AG04449 (cell line): ENCODE results near the gene PSMA7.
"Not testable (repeated sequence)": the region's sequence is repeated elsewhere in the genome, so short reads cannot be mapped to it uniquely, and the experiment has no call there.

ENCODE experiments used
- CTCF ChIA-PET: fragments of 350-600 bp; formaldehyde crosslinking; extraction: SDS; loops from one replicate; lab custom pipeline; 2021; ENCODE audit warnings: antibody characterized with exemption; lab: Yijun Ruan, JAX
- POLR2A ChIA-PET: fragments of 400-600, 350-600 bp; formaldehyde crosslinking; extraction: SDS; loops from one replicate; lab custom pipeline; 2020; ENCODE audit warnings: antibody characterized with exemption, inconsistent platforms; lab: Yijun Ruan, JAX
- DNase-seq: peaks from one replicate; pipeline ENCODE4 v3.0.0-alpha.2; 2010; ENCODE audit warnings: low read depth, low spot score
- H3K4me3 ChIP-seq: 2 replicates; pipeline ENCODE4 v1.5.1; 2011; ENCODE audit warnings: low read depth, mild to moderate bottlenecking, control low read depth, low read length
- CTCF ChIP-seq: IDR thresholded peaks from one replicate; pipeline ENCODE4 v1.5.1; 2011; ENCODE audit warnings: mild to moderate bottlenecking, moderate library complexity, low read length, control low read depth, inconsistent platforms; ENCODE audit not compliant: insufficient read depth; ENCODE audit errors: missing control alignments

Gene PSMA7

GRCh38 chr20:62148908-62149314, 5.7 kb upstream of the PSMA7 start:
- CTCF ChIA-PET: interaction anchor here (1.6 kb wide), 1 partner anchor 11 kb away, joined by 5 read pairs; no protein-coding TSS in a partner anchor

GRCh38 chr20:62148383-62148782, 5.2 kb upstream of the PSMA7 start:
- H3K4me3 ChIP-seq, POLR2A ChIA-PET, DNase-seq: not testable (repeated sequence)
- CTCF ChIA-PET: interaction anchor here (1.6 kb wide), 1 partner anchor 10 kb away, joined by 5 read pairs; no protein-coding TSS in a partner anchor

More at GRCh38 chr20:62148908-62149314, 5.7 kb upstream of the PSMA7 start:
- no peak for DNase-seq
- no peak overlapping the region for H3K4me3 ChIP-seq
- POLR2A ChIA-PET: no interaction called here
- no peak for TF ChIP-seq CTCF

- no peak for TF ChIP-seq CTCF
- ChIA-PET POLR2A (no interaction called here), CTCF (interaction anchor here (1.0 to 1.3 kb wide), 2 partner anchors 9 to 10 kb away, joined by 3 read pairs; no protein-coding TSS in a partner anchor)
- no peak overlapping the region for H3K4me3 ChIP-seq
- no peak for DNase-seq
These were observed 4.3 kb upstream of the PSMA7 start for GRCh38 chr20:62147528-62147927.

- no peak overlapping the region for H3K4me3 ChIP-seq
- TF ChIP-seq CTCF: no peak
- ChIA-PET CTCF (interaction anchor here (1.0 to 1.3 kb wide), 2 partner anchors 9 to 10 kb away, joined by 3 read pairs; no protein-coding TSS in a partner anchor), POLR2A (no interaction called here)
- no peak for DNase-seq
These were observed 3.9 kb upstream of the PSMA7 start for GRCh38 chr20:62147125-62147524.

- TF ChIP-seq CTCF: no peak
- no peak for DNase-seq
- CTCF ChIA-PET: interaction anchor here (0.9 to 1.8 kb wide), 6 partner anchors 10 to 137 kb away, joined by 3 to 14 read pairs (median 4); no protein-coding TSS in a partner anchor
- H3K4me3 ChIP-seq: no peak overlapping the region
- POLR2A ChIA-PET: no interaction called here
These were observed 3.0 kb upstream of the PSMA7 start for GRCh38 chr20:62146019-62146755.

- CTCF ChIA-PET: interaction anchor here (0.9 to 1.8 kb wide), 9 partner anchors 9 to 137 kb away, joined by 3 to 14 read pairs (median 4); no protein-coding TSS in a partner anchor
- no peak for DNase-seq
- POLR2A ChIA-PET: no interaction called here
- H3K4me3 ChIP-seq: no peak overlapping the region
- TF ChIP-seq CTCF: no peak
These were observed 2.5 kb upstream of the PSMA7 start for GRCh38 chr20:62145688-62146018.
